Endothelial cell (in vitro differentiated cells): ENCODE results near the gene IL12B. TPM values are rescaled to one million over a fixed set of nuclear protein-coding genes. Genes with fewer than 3 reads are reported as not detected.
"Not testable (repeated sequence)": the region's sequence is repeated elsewhere in the genome, so short reads cannot be mapped to it uniquely, and the experiment has no call there.

Experiments
- DNase-seq: peaks from one replicate; pipeline ENCODE4 v3.0.0; 2021; ENCODE audit warnings: low spot score
- H3K27ac Mint-ChIP-seq: one replicate; pipeline ENCODE4 v1.8.0; 2021; ENCODE audit warnings: mixed read lengths, inconsistent platforms; ENCODE audit not compliant: unreplicated experiment
- H3K27me3 Mint-ChIP-seq: one replicate; pipeline ENCODE4 v1.8.0; 2021; ENCODE audit warnings: mild to moderate bottlenecking, moderate library complexity, mixed read lengths, inconsistent platforms; ENCODE audit not compliant: unreplicated experiment
- H3K36me3 Mint-ChIP-seq: one replicate; pipeline ENCODE4 v1.8.0; 2021; ENCODE audit warnings: mild to moderate bottlenecking, low read depth, mixed read lengths, inconsistent platforms; ENCODE audit not compliant: unreplicated experiment
- H3K4me1 Mint-ChIP-seq: one replicate; pipeline ENCODE4 v1.8.0; 2021; ENCODE audit warnings: mild to moderate bottlenecking, mixed read lengths, inconsistent platforms; ENCODE audit not compliant: unreplicated experiment
- H3K4me3 Mint-ChIP-seq: one replicate; pipeline ENCODE4 v1.8.0; 2021; ENCODE audit warnings: mild to moderate bottlenecking, mixed read lengths, inconsistent platforms; ENCODE audit not compliant: unreplicated experiment
- H3K9me3 Mint-ChIP-seq: one replicate; pipeline ENCODE4 v1.8.0; 2021; ENCODE audit warnings: mixed read lengths, inconsistent platforms; ENCODE audit not compliant: unreplicated experiment
- total RNA-seq: library from RNA; stranded (reverse); fragmentation: NEBNext Ultra II Directional; extraction: Animal tissue kit (Norgen Biotek cat#: 25700); gene quantifications from one replicate; pipeline ENCODE4 v1.2.1, GENCODE V29; 2021; ENCODE audit not compliant: unreplicated experiment
- TF ChIP-seq, protein P1 (sequence below): fragments of 200-600 bp; sonication (generic); IDR thresholded peaks from one replicate; pipeline ENCODE4 v1.5.0; 2021; ENCODE audit warnings: antibody characterized with exemption; ENCODE audit not compliant: unreplicated experiment

IL12B gene
- total RNA-seq, 1 donor from 2014 or later: not detected

DNA sequence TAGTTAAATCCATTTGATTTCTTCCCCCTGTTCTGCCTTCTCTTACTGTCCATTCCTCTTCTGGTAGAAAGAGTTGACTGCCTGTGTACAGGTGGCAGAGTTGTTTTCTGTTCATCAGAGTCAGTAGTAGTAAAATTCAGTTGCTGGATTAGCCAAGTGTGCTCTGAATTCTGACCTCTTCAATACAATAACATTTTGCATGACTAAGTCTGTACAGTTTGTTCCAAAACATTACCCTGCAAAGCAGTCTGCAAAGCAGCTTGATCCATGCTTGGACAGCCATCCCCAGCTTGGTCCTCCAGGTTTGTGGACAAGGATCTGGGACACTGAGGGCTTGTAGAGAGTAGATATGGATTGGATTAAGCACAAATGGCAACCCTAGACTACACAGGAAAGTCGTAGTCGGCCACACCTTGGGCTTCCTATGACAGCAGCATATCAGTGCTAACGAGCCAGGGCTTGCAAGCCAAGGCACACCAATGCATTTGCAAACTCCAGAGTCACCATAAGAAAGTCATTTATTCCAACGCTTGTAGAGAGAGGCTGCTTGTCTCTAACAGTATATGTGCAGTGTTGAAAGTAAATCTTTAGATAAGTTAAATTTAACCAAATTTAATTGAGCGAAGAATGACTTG, 25.2 kb downstream of the IL12B start:
- no peak for DNase-seq
- TF ChIP-seq, protein P1, sequence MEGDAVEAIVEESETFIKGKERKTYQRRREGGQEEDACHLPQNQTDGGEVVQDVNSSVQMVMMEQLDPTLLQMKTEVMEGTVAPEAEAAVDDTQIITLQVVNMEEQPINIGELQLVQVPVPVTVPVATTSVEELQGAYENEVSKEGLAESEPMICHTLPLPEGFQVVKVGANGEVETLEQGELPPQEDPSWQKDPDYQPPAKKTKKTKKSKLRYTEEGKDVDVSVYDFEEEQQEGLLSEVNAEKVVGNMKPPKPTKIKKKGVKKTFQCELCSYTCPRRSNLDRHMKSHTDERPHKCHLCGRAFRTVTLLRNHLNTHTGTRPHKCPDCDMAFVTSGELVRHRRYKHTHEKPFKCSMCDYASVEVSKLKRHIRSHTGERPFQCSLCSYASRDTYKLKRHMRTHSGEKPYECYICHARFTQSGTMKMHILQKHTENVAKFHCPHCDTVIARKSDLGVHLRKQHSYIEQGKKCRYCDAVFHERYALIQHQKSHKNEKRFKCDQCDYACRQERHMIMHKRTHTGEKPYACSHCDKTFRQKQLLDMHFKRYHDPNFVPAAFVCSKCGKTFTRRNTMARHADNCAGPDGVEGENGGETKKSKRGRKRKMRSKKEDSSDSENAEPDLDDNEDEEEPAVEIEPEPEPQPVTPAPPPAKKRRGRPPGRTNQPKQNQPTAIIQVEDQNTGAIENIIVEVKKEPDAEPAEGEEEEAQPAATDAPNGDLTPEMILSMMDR: no peak
- H3K4me1 Mint-ChIP-seq: no peaks in the 10 kb centered on the region
- H3K36me3 Mint-ChIP-seq: peaks cover 3% of the 10 kb centered on the region
- H3K4me3 Mint-ChIP-seq: no peak overlapping the region
- no peak overlapping the region for H3K27ac Mint-ChIP-seq
- H3K27me3 Mint-ChIP-seq: peaks cover 4% of the 10 kb centered on the region
- H3K9me3 Mint-ChIP-seq: peaks cover 9% of the 10 kb centered on the region

DNA sequence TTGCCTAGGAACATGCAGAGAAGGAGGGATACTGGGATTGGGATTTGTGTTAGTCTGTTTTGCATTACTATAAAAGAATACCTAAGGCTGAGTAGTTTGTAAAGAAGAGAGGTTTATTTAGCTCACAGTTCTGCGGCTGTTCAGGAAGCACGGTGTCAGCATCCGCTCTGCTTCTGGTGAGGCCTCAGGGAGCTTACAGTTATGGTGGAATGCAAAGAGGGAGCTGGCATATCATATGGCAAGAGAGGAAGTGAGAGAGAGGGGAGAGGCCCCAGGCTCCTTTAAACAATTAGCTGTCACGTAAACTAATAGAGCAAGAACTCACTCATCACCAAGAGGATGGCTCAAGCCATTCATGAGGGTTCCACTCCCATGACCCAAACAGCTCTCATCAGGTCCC, 27.0 kb downstream of the IL12B start:
- Mint-ChIP-seq H3K4me1 (no peaks in the 10 kb centered on the region), H3K27me3 (peaks cover 7% of the 10 kb centered on the region), H3K4me3 (no peak overlapping the region), H3K36me3 (peaks cover 11% of the 10 kb centered on the region), H3K27ac (no peak overlapping the region), H3K9me3 (peaks cover 16% of the 10 kb centered on the region)
- TF ChIP-seq, protein P1: no peak
- no peak for DNase-seq

DNA sequence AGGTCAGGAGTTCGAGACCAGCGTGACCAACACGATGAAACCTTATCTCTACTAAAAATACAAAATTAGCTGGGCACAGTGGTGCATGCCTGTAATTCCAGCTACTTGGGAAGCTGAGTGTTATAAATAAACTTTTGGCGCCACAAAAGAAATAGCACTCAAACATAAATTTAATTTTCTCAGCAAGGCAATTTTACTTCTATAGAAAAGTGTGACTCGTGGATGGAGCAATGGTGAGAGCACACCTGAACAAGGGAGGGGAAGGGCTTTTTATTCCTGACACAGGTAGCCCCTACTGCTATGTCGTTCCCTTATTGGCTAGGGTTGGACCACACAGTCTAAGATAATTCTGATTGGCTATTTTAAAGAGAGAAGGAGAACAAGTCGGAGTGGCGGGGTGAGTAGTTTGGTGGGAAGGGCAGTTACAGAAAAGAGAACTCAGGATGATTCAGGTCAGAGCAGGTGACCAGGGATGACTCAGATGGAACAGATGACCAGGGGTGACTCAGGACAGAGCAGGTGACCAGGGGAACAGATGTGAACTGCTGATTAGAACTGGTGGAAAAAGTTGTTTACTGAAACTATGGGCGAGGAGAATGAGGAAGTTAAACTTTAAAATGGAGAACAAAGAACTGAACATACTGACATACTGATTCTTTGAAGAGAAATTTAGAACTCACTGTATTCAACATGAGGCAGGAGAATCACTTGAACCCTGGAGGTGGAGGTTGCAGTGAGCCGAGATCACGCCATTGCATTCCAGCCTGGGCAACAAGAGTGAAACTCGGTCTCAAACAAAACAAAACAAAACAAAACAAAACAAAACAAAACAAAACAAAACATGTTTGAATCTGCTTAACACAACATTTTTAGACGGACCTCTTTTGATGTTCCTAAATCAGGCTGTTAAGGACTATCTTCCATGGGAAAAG, 28.1 kb downstream of the IL12B start:
- H3K4me3 Mint-ChIP-seq, H3K27ac Mint-ChIP-seq, DNase-seq, H3K27me3 Mint-ChIP-seq, H3K4me1 Mint-ChIP-seq: not testable (repeated sequence)
- H3K9me3 Mint-ChIP-seq: peaks cover 22% of the 10 kb centered on the region
- peaks cover 11% of the 10 kb centered on the region for H3K36me3 Mint-ChIP-seq

DNA sequence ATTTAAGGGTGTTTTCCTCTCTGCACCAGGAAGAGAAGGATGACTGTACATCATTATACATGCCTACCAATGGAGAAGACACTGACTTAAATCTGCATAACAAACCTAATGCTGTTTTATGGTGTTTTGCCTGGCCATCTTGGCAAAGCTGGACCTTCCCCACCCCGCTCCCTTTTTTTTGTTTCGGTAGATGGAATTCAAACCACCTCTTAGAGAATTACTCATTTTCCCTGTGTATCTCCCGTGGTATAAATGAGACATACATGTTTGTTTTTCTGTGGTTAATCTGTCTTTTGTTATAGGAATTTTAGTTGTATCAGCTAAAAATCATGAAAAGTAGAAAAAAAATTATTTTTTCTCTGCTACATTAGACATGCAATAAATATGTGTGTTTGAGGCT, 28.8 kb downstream of the IL12B start:
- peaks cover 11% of the 10 kb centered on the region for H3K36me3 Mint-ChIP-seq
- no peak overlapping the region for H3K27ac Mint-ChIP-seq
- TF ChIP-seq, protein P1: no peak
- H3K27me3 Mint-ChIP-seq: peaks cover 5% of the 10 kb centered on the region
- no peaks in the 10 kb centered on the region for H3K4me1 Mint-ChIP-seq
- no peak for DNase-seq
- H3K9me3 Mint-ChIP-seq: peaks cover 22% of the 10 kb centered on the region
- H3K4me3 Mint-ChIP-seq: no peak overlapping the region

DNA sequence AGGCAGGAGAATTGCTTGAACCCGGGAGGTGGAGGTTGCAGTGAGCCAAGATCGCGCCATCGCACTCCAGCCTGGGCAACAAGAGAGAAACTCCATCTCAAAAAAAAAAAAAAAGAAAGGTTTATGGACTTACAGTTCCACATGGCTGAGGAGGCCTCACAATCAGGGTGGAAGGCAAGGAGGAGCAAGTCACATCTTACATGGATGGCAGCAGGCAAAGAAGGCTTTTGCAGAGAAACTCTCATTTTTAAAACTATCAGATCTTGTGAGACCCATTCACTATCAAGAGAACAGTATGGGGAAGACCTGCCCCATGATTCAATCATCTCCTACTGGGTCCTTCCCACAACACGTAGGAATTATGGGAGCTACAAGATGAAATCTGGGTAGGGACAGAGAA, 33.0 kb downstream of the IL12B start:
- DNase-seq, H3K27me3 Mint-ChIP-seq, H3K27ac Mint-ChIP-seq, H3K4me3 Mint-ChIP-seq, H3K36me3 Mint-ChIP-seq, H3K4me1 Mint-ChIP-seq: not testable (repeated sequence)
- peaks cover 21% of the 10 kb centered on the region for H3K9me3 Mint-ChIP-seq

DNA sequence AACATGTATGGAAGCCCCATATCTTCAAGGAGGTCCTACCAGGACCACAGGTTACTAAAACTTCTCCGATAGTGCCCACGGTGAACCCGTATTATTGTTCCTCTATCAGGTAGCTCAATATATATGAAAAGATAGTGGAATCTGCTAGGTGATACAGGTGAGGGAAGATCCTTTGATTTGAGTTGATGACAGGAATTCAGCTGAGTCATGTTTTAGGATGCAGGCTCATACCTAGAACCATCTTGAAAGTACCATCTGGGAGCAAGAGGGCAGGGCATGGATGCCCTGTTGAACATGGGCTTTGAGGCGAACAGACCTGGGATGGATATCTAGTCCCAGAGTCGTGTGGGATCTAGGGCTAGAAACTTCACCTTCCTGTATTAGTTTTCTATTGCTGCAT, 35.4 kb downstream of the IL12B start:
- H3K27me3 Mint-ChIP-seq: peaks cover 3% of the 10 kb centered on the region
- H3K9me3 Mint-ChIP-seq: peaks cover 13% of the 10 kb centered on the region
- TF ChIP-seq, protein P1: no peak
- H3K4me3 Mint-ChIP-seq: no peak overlapping the region
- H3K36me3 Mint-ChIP-seq: peaks cover 8% of the 10 kb centered on the region
- no peak overlapping the region for H3K27ac Mint-ChIP-seq
- no peaks in the 10 kb centered on the region for H3K4me1 Mint-ChIP-seq
- DNase-seq: no peak
